Trophoblast cell (in vitro differentiated cells and primary cell): Measurements from ENCODE around the gene ARHGAP5.

Experiments
- DNase-seq, 2 donors: peaks; one replicate each; pipeline ENCODE4 v3.0.0-alpha.2; 2016
- H2AFZ ChIP-seq: 2 replicates; pipeline ENCODE4 v1.6.1; 2013; ENCODE audit warnings: low read length, moderate library complexity, mild to moderate bottlenecking; ENCODE audit not compliant: insufficient read depth, poor library complexity
- H2AK5ac ChIP-seq: 2 replicates; pipeline ENCODE4 v1.6.1; 2013; ENCODE audit warnings: mild to moderate bottlenecking, low read length
- H2BK120ac ChIP-seq: 2 replicates; pipeline ENCODE4 v1.6.1; 2013; ENCODE audit warnings: low read length, mild to moderate bottlenecking, moderate library complexity; ENCODE audit not compliant: insufficient read depth, poor library complexity
- H2BK12ac ChIP-seq: 2 replicates; pipeline ENCODE4 v1.6.1; 2013; ENCODE audit warnings: mild to moderate bottlenecking, low read length, moderate library complexity
- H2BK5ac ChIP-seq: 2 replicates; pipeline ENCODE4 v1.6.1; 2013; ENCODE audit warnings: low read length, low read depth, moderate library complexity, mild to moderate bottlenecking; ENCODE audit not compliant: poor library complexity
- H3K14ac ChIP-seq: 2 replicates; pipeline ENCODE4 v1.6.1; 2013; ENCODE audit warnings: mild to moderate bottlenecking, low read length
- H3K18ac ChIP-seq: 2 replicates; pipeline ENCODE4 v1.6.1; 2013; ENCODE audit warnings: mild to moderate bottlenecking, low read length
- H3K23ac ChIP-seq: 2 replicates; pipeline ENCODE4 v1.6.1; 2013; ENCODE audit warnings: low read length
- H3K27ac ChIP-seq: 2 replicates; pipeline ENCODE4 v1.5.1; 2013; ENCODE audit warnings: low read depth, mild to moderate bottlenecking, inconsistent platforms, low read length, moderate library complexity
- H3K27me3 ChIP-seq: 2 replicates; pipeline ENCODE4 v1.6.1; 2013; ENCODE audit warnings: inconsistent platforms, mild to moderate bottlenecking, low read length, moderate library complexity; ENCODE audit not compliant: insufficient read depth
- H3K36me3 ChIP-seq, 2 experiments: 1 replicate in 1 of 2; 2 replicates in 1 of 2; pipeline ENCODE4 v1.6.1; 2013; ENCODE audit warnings: low read length in 2 of 2, mild to moderate bottlenecking in 2 of 2, moderate library complexity in 1 of 2; ENCODE audit not compliant: insufficient read depth in 2 of 2, control insufficient read depth in 1 of 2
- H3K4ac ChIP-seq: 2 replicates; pipeline ENCODE4 v1.6.1; 2013; ENCODE audit warnings: low read depth, mild to moderate bottlenecking, low read length, moderate library complexity
- H3K4me1 ChIP-seq, 2 experiments: 1 replicate in 1 of 2; 2 replicates in 1 of 2; pipeline ENCODE4 v1.6.1; 2013; ENCODE audit warnings: low read length in 2 of 2, mild to moderate bottlenecking in 2 of 2, moderate library complexity in 1 of 2; ENCODE audit not compliant: insufficient read depth in 2 of 2, control insufficient read depth in 1 of 2
- H3K4me2 ChIP-seq: 2 replicates; pipeline ENCODE4 v1.6.1; 2013; ENCODE audit warnings: inconsistent platforms, mild to moderate bottlenecking, low read length, moderate library complexity
- H3K4me3 ChIP-seq: 2 replicates; pipeline ENCODE4 v1.5.1; 2013; ENCODE audit warnings: mild to moderate bottlenecking, low read depth, low read length, inconsistent platforms
- H3K79me1 ChIP-seq: one replicate; pipeline ENCODE4 v1.6.1; 2013; ENCODE audit warnings: low read length
- H3K79me2 ChIP-seq: 2 replicates; pipeline ENCODE4 v1.6.1; 2013; ENCODE audit warnings: low read length, mild to moderate bottlenecking; ENCODE audit not compliant: control insufficient read depth, insufficient read depth, poor library complexity
- H3K9ac ChIP-seq: 2 replicates; pipeline ENCODE4 v1.6.1; 2013; ENCODE audit warnings: mild to moderate bottlenecking, low read length
- H3K9me3 ChIP-seq: 2 replicates; pipeline ENCODE4 v1.6.1; 2013; ENCODE audit warnings: low read depth, mild to moderate bottlenecking, control low read depth, inconsistent platforms, low read length; ENCODE audit not compliant: insufficient read depth
- H4K12ac ChIP-seq: 2 replicates; pipeline ENCODE4 v1.6.1; 2013; ENCODE audit warnings: low read depth, mild to moderate bottlenecking, low read length, moderate library complexity
- H4K8ac ChIP-seq: 2 replicates; pipeline ENCODE4 v1.6.1; 2013; ENCODE audit warnings: low read depth, mild to moderate bottlenecking, low read length, moderate library complexity
- H4K91ac ChIP-seq: one replicate; pipeline ENCODE4 v1.6.1; 2013; ENCODE audit warnings: low read depth, mild to moderate bottlenecking, low read length, moderate library complexity
- WGBS: extraction: QIAGEN DNeasy Blood & Tissue Kit; methylation state at CpG from one replicate; pipeline ENCODE4 v1.1.7; 2013; ENCODE audit warnings: missing lambda C conversion rate; ENCODE audit not compliant: insufficient read length, insufficient coverage; ENCODE audit errors: extremely low coverage; 5-methylcytosine and 5-hydroxymethylcytosine counted together

Gene ARHGAP5

DNA sequence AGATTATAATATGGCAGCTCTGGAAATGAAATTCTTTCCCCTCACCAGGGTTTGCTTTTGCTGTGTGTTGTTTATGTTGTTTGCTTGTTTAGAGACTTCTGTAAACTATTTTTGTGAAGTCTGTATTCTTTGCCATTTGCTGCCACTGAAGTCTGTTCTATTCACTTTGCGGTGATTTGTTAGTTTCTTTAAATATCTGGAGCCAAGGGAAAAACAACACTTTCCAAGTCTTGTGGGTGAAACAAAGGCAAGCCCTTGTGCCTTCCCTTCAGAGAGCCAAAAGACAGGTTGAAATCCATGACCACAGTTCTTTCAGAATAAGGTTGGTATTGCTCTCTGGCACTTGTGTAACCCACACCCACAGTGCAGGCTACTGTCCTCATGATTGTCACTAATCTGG lies 65.2 kb downstream of the ARHGAP5 start:
- H3K79me1 ChIP-seq, result no peaks in the 10 kb centered on the region
- H3K27me3 ChIP-seq, result no peaks in the 10 kb centered on the region
- H2AFZ ChIP-seq, result no peak overlapping the region
- H3K9ac ChIP-seq, result no peak overlapping the region
- no peaks in the 10 kb centered on the region for H3K9me3 ChIP-seq
- H2BK120ac ChIP-seq, result no peak overlapping the region
- no peak overlapping the region for H3K4me3 ChIP-seq
- no peak overlapping the region for H4K91ac ChIP-seq
- no peak overlapping the region for H4K12ac ChIP-seq
- no peaks in the 10 kb centered on the region for H3K79me2 ChIP-seq
- no peak overlapping the region for H3K4ac ChIP-seq
- no peak overlapping the region for H3K4me2 ChIP-seq
- no peak overlapping the region for H3K27ac ChIP-seq
- DNase-seq, result no peak
- H3K4me1 ChIP-seq, result no peaks in the 10 kb centered on the region
- no peak overlapping the region for H2BK5ac ChIP-seq
- no peak overlapping the region for H2BK12ac ChIP-seq
- H3K18ac ChIP-seq, result no peak overlapping the region
- H3K36me3 ChIP-seq, result peaks cover 2 to 4% of the 10 kb centered on the region in 2 experiments
- no peak overlapping the region for H4K8ac ChIP-seq
- H2AK5ac ChIP-seq, result no peak overlapping the region
- H3K14ac ChIP-seq, result no peak overlapping the region
- H3K23ac ChIP-seq, result no peak overlapping the region
- no CpG with 5 or more reads among the region's 1 CpG for WGBS

DNA sequence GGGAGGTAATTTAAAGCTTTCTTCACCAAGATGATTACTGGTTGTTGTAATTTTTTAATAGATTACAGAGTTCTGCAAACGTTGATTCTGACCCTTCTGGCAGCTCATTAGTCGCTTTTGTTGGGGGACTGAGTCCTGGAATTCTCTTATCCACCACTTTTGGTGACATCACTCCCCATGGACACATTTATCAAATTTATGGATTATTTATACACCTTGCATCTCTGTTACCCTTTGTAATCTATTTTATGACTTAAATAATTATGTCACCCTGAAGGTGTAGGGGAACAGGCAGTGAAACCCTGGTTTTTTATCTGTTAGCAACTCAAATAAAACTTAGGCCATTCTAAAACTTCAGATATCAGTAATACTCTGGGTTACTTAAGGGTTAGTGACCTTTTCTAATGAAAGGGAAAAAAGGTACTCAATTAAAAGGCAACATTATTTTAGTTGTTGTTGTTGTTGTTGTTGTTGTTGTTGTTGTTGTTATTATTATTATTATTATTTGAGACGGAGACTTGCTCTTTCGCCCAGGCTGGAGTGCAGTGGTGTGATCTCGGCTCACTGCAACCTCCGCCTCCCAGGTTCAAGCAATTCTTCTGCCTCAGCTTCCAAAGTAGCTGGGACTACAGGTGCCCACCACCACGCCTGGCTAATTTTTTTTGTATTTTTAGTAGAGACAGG lies 65.8 kb downstream of the ARHGAP5 start:
- H2AFZ ChIP-seq, result no peak overlapping the region
- H4K8ac ChIP-seq, result no peak overlapping the region
- H3K18ac ChIP-seq, result no peak overlapping the region
- H3K4ac ChIP-seq, result no peak overlapping the region
- H3K14ac ChIP-seq, result no peak overlapping the region
- no peaks in the 10 kb centered on the region for H3K79me2 ChIP-seq
- no peaks in the 10 kb centered on the region for H3K9me3 ChIP-seq
- no peak overlapping the region for H2BK5ac ChIP-seq
- H3K4me3 ChIP-seq, result no peak overlapping the region
- H3K9ac ChIP-seq, result no peak overlapping the region
- no CpG with 5 or more reads among the region's 7 CpGs for WGBS
- no peak overlapping the region for H3K23ac ChIP-seq
- H3K27ac ChIP-seq, result no peak overlapping the region
- no peak overlapping the region for H2BK120ac ChIP-seq
- H2BK12ac ChIP-seq, result no peak overlapping the region
- H4K12ac ChIP-seq, result no peak overlapping the region
- no peak for DNase-seq
- H3K27me3 ChIP-seq, result no peaks in the 10 kb centered on the region
- no peak overlapping the region for H3K4me2 ChIP-seq
- H3K4me1 ChIP-seq, result no peaks in the 10 kb centered on the region
- no peaks in the 10 kb centered on the region for H3K79me1 ChIP-seq
- peaks cover 5 to 7% of the 10 kb centered on the region in 2 experiments for H3K36me3 ChIP-seq
- H2AK5ac ChIP-seq, result no peak overlapping the region
- no peak overlapping the region for H4K91ac ChIP-seq

DNA sequence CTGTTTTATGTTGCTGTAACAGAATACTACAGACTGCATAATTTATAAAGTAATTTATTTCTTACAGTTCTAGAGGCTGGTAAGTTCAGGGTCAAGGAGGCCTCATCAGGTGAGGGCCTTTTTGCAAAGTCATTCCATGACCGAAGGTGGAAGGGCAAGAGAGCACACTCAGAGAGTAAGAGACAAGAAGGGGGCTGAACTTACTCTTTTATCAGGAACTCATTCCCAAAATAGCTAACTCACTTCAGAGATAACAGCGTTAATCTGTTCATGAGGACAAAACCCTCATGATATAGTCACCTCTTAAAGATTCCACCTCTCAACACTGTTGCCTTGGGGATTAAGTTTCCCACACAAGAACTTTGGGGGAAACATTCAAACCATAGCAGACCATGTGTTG lies 73.3 kb downstream of the ARHGAP5 start:
- no peaks in the 10 kb centered on the region for H3K79me2 ChIP-seq

DNA sequence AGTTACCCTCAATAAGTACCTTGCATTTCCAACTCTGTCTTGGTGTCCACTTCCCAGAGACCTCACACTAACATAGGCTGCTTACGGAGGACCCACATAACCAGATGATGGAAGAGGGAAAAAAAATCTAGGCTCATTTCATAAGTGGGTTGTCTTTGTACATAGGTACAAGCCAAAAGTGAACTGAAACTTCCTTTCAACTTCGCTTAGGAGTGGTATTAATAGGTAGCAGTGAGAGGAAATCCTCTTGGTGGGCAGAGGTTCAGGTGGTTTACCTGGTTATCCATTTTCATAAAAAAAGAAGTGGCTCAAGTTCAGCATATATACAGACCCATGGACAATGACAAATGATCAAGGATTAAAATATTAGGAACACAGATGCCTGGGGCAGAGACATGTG lies 88.9 kb downstream of the ARHGAP5 start:
- no peak for DNase-seq
- H3K9me3 ChIP-seq, result peaks cover 3% of the 10 kb centered on the region
- WGBS, result no CpG with 5 or more reads among the region's 2 CpGs
- no peaks in the 10 kb centered on the region for H3K79me2 ChIP-seq
- no peak overlapping the region for H2AK5ac ChIP-seq
- no peak overlapping the region for H4K12ac ChIP-seq
- no peak overlapping the region for H4K8ac ChIP-seq
- H2BK120ac ChIP-seq, result no peak overlapping the region
- no peak overlapping the region for H2BK5ac ChIP-seq
- no peak overlapping the region for H3K9ac ChIP-seq
- H3K4me2 ChIP-seq, result no peak overlapping the region
- H4K91ac ChIP-seq, result no peak overlapping the region
- no peaks in the 10 kb centered on the region for H3K36me3 ChIP-seq
- H3K27me3 ChIP-seq, result no peaks in the 10 kb centered on the region
- no peak overlapping the region for H2AFZ ChIP-seq
- H3K18ac ChIP-seq, result no peak overlapping the region
- no peak overlapping the region for H2BK12ac ChIP-seq
- H3K23ac ChIP-seq, result no peak overlapping the region
- no peak overlapping the region for H3K4ac ChIP-seq
- no peak overlapping the region for H3K27ac ChIP-seq
- no peak overlapping the region for H3K4me3 ChIP-seq
- H3K4me1 ChIP-seq, result no peaks in the 10 kb centered on the region
- H3K14ac ChIP-seq, result no peak overlapping the region
- no peaks in the 10 kb centered on the region for H3K79me1 ChIP-seq

More for the DNA sequence above, 73.3 kb downstream of the ARHGAP5 start:
- Histone ChIP-seq H2BK120ac (no peak overlapping the region), H3K4ac (no peak overlapping the region), H4K8ac (no peak overlapping the region), H4K91ac (no peak overlapping the region), H2AFZ (no peak overlapping the region), H2BK5ac (no peak overlapping the region), H3K4me1 (no peaks in the 10 kb centered on the region), H2BK12ac (no peak overlapping the region), H3K14ac (no peak overlapping the region), H3K4me2 (no peak overlapping the region), H3K27ac (no peak overlapping the region), H3K18ac (no peak overlapping the region), H3K36me3 (peaks cover 20 to 21% of the 10 kb centered on the region in 2 experiments), H4K12ac (no peak overlapping the region), H3K79me1 (no peaks in the 10 kb centered on the region), H3K9me3 (no peaks in the 10 kb centered on the region), H3K9ac (no peak overlapping the region), H3K27me3 (no peaks in the 10 kb centered on the region), H2AK5ac (no peak overlapping the region), H3K4me3 (no peak overlapping the region), H3K23ac (no peak overlapping the region)
- no CpG with 5 or more reads among the region's 2 CpGs for WGBS
- peak in 1 of 2 donors; percentile 33 for DNase-seq
